HCT116 (cell line): ENCODE data around the gene LRRC75A. TPM values are rescaled to one million over a fixed set of nuclear protein-coding genes. Genes with fewer than 3 reads are reported as not detected.

ENCODE experiments used
- ATAC-seq: fragments of 200-7000 bp; cut with Tn5 transposase; 2 replicates; pipeline ENCODE4 v1.9.1; 2020; ENCODE audit warnings: mild to moderate bottlenecking, moderate library complexity
- BruUV-seq: library from RNA; stranded (reverse); fragments of 400-500 nt; replicated peaks from 2 replicates; lab custom pipeline; 2021; lab: Mats Ljungman, UMichigan
- CTCF ChIA-PET: fragments of 300-600 bp; sonication (Branson Sonifier 250); formaldehyde crosslinking; loops from one replicate; lab custom pipeline; 2021; ENCODE audit warnings: antibody characterized with exemption; lab: Charles Lee
- POLR2A ChIA-PET: fragments of 300-600, 350-600 bp; sonication (Branson Sonifier 250); formaldehyde crosslinking; loops from one replicate; lab custom pipeline; 2021; ENCODE audit warnings: antibody characterized with exemption; lab: Charles Lee
- RAD21 ChIA-PET, 2 experiments: fragments of 300-600 bp; sonication (Branson Sonifier 250); formaldehyde crosslinking; loops; one replicate each; lab custom pipeline; 2023; ENCODE audit warnings: low total read pairs in 2 of 2; ENCODE audit not compliant: uncharacterized antibody in 2 of 2, unreplicated experiment in 2 of 2, low non-redundant PET in 1 of 2; lab: Charles Lee
- DNase-seq: peaks from one replicate; pipeline ENCODE4 v3.0.0-alpha.2; 2010; ENCODE audit warnings: low read depth, low spot score
- H2AFZ ChIP-seq: fragments of 200-600 bp; shearing (Covaris generic), sonication (generic); 2 replicates; pipeline ENCODE4 v1.6.1; 2017; ENCODE audit warnings: low read depth, mixed run types, mixed read lengths, antibody characterized with exemption, low read length; ENCODE audit not compliant: poor library complexity, severe bottlenecking
- H3K27ac ChIP-seq: 2 replicates; pipeline ENCODE4 v1.5.1; 2012; ENCODE audit warnings: low read depth, low read length
- H3K27me3 ChIP-seq: fragments of 200-600 bp; sonication (generic); 2 replicates; pipeline ENCODE4 v1.6.1; 2016; ENCODE audit warnings: mixed run types, low read length, mixed read lengths; ENCODE audit not compliant: insufficient read depth
- H3K36me3 ChIP-seq, 2 experiments: fragments of 200-500 bp in 1 of 2; fragments of 200-600 bp in 1 of 2; sonication (Bioruptor generic) in 1 of 2; sonication (generic) in 1 of 2; 2 replicates each; pipeline versions ENCODE4 v1.5.1 to v1.6.1; 2014 to 2016; ENCODE audit warnings: low read length in 2 of 2, inconsistent platforms in 1 of 2, mixed read lengths in 1 of 2, mixed run types in 1 of 2; ENCODE audit not compliant: insufficient read depth in 2 of 2, control insufficient read depth in 1 of 2
- H3K4me1 ChIP-seq, 2 experiments: fragments of 200-600 bp in 1 of 2; sonication (generic) in 1 of 2; 2 replicates each; pipeline versions ENCODE4 v1.5.1 to v1.6.1; 2012 to 2017; ENCODE audit warnings: low read length in 2 of 2, inconsistent platforms in 1 of 2, mild to moderate bottlenecking in 1 of 2, mixed read lengths in 1 of 2, mixed run types in 1 of 2, moderate library complexity in 1 of 2; ENCODE audit not compliant: insufficient read depth in 2 of 2, control insufficient read depth in 1 of 2
- H3K4me2 ChIP-seq: fragments of 200-600 bp; sonication (generic); 2 replicates; pipeline ENCODE4 v1.6.1; 2017; ENCODE audit warnings: mixed run types, low read length, mixed read lengths
- H3K4me3 ChIP-seq, 2 experiments: fragments of 200-600 bp in 1 of 2; sonication (generic) in 1 of 2; replicated peaks in 1 of 2; 2 replicates each; pipeline ENCODE4 v1.5.1; 2011 to 2016; ENCODE audit warnings: low read length in 2 of 2, control low read depth in 1 of 2, low read depth in 1 of 2, mild to moderate bottlenecking in 1 of 2, mixed read lengths in 1 of 2, mixed run types in 1 of 2
- H3K79me2 ChIP-seq: fragments of 200-600 bp; sonication (generic); 2 replicates; pipeline ENCODE4 v1.6.1; 2017; ENCODE audit warnings: mild to moderate bottlenecking, mixed run types, low read length, moderate library complexity, mixed read lengths; ENCODE audit not compliant: insufficient read depth
- H3K9ac ChIP-seq: fragments of 200-600 bp; sonication (generic); 2 replicates; pipeline ENCODE4 v1.6.1; 2016; ENCODE audit warnings: low read length, mixed read lengths
- H3K9me2 ChIP-seq: fragments of 200-600 bp; sonication (generic), shearing (Covaris generic); 2 replicates; pipeline ENCODE4 v1.6.1; 2017; ENCODE audit warnings: mixed run types, mild to moderate bottlenecking, moderate library complexity; ENCODE audit not compliant: insufficient read depth
- H3K9me3 ChIP-seq, 2 experiments: fragments of 200-500 bp in 1 of 2; fragments of 200-600 bp in 1 of 2; sonication (Bioruptor generic) in 1 of 2; sonication (generic) in 1 of 2; 2 replicates each; pipeline ENCODE4 v1.6.1; 2014 to 2017; ENCODE audit warnings: low read length in 2 of 2, mixed read lengths in 2 of 2, inconsistent platforms in 1 of 2, low read depth in 1 of 2, mild to moderate bottlenecking in 1 of 2, mixed run types in 1 of 2, moderate library complexity in 1 of 2; ENCODE audit not compliant: control insufficient read depth in 1 of 2, insufficient read depth in 1 of 2
- H4K20me1 ChIP-seq: fragments of 200-600 bp; sonication (generic), shearing (Covaris generic); 2 replicates; pipeline ENCODE4 v1.6.1; 2017; ENCODE audit warnings: mixed run types, mild to moderate bottlenecking, moderate library complexity; ENCODE audit not compliant: insufficient read depth
- CBX3 ChIP-seq: IDR thresholded peaks from 2 replicates; pipeline ENCODE4 v1.6.1; 2012; ENCODE audit warnings: low read depth
- CEBPB ChIP-seq: IDR thresholded peaks from 2 replicates; pipeline ENCODE4 v1.6.1; 2012; ENCODE audit warnings: low read depth
- ELF1 ChIP-seq: IDR thresholded peaks from 2 replicates; pipeline ENCODE4 v1.6.1; 2012; ENCODE audit warnings: low read depth, borderline replicate concordance
- EZH2 ChIP-seq: fragments of 200-600 bp; sonication (generic); IDR thresholded peaks from 2 replicates; pipeline ENCODE4 v1.6.1; 2017; ENCODE audit warnings: antibody characterized with exemption, mixed run types
- JUND ChIP-seq: IDR thresholded peaks from 2 replicates; pipeline ENCODE4 v1.6.1; 2012
- POLR2AphosphoS5 ChIP-seq: IDR thresholded peaks from 2 replicates; pipeline ENCODE4 v1.6.1; 2011; ENCODE audit warnings: mild to moderate bottlenecking, low read depth, low read length, moderate library complexity
- RAD21 ChIP-seq: IDR thresholded peaks from 2 replicates; pipeline ENCODE4 v1.6.1; 2012; ENCODE audit warnings: low read depth, mild to moderate bottlenecking
- SIN3A ChIP-seq: IDR thresholded peaks from 2 replicates; pipeline ENCODE4 v1.6.1; 2012; ENCODE audit warnings: low read depth
- SP1 ChIP-seq: IDR thresholded peaks from 2 replicates; pipeline ENCODE4 v1.6.1; 2012; ENCODE audit warnings: low read depth
- TCF7L2 ChIP-seq: IDR thresholded peaks from 2 replicates; pipeline ENCODE4 v1.7.0; 2011; ENCODE audit warnings: borderline replicate concordance, inconsistent platforms; ENCODE audit not compliant: insufficient read depth, insufficient read length; ENCODE audit errors: extremely low read depth
- ZFX ChIP-seq: fragments of 450-650 bp; IDR thresholded peaks from 2 replicates; pipeline ENCODE4 v1.6.1; 2017
- ZNF274 ChIP-seq: fragments of 200-500 bp; sonication (Bioruptor generic); IDR thresholded peaks from 2 replicates; pipeline ENCODE4 v1.6.1; 2014; ENCODE audit warnings: mild to moderate bottlenecking, low read depth, low read length, inconsistent platforms
- intact Hi-C: fragments of 100-400 bp; cut with micrococcal nuclease; formaldehyde crosslinking; loops from 2 replicates; pipeline ENCODE4 v1.10.0; 2022
- total RNA-seq: library from RNA; stranded (reverse); gene quantifications from one replicate; pipeline ENCODE4 v1.2.1, GENCODE V29; 2021; ENCODE audit not compliant: unreplicated experiment
- TF ChIP-seq, protein P1 (sequence below): IDR thresholded peaks from 2 replicates; pipeline ENCODE4 v1.6.1; 2012; ENCODE audit warnings: low read depth
- TF ChIP-seq, protein P2 (sequence below): IDR thresholded peaks from 2 replicates; pipeline ENCODE4 v1.6.1; 2012

Gene LRRC75A
- total RNA-seq, 1 experiment from 2014 or later = 2.3 TPM

DNA sequence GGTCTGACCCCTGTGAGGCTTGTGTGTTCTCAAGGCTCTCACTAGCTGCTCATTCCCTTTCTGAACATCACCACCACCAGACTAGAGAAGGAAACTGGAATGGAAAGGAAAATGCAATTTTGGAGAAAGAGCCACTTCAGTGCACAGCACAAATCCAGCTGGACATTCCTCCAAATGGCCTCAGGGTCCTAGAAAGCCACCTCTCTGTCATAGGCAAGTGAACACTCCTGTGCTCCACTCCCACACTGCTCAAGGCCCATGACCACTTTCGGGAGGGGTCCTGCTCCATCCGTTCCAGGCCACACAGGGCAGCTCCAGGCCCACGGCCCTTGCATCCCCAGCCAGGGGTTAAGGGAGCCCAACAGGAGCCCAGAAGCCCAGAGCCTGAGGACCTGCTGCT is 2.6 kb downstream of the LRRC75A start:
- intact Hi-C loops = no loop called here
- Histone ChIP-seq H3K4me2 (no peak overlapping the region), H3K4me3 (no peak overlapping the region), H3K36me3 (no peaks in the 10 kb centered on the region), H3K27me3 (no peaks in the 10 kb centered on the region), H3K9me2 (no peaks in the 10 kb centered on the region), H3K27ac (no peak overlapping the region), H4K20me1 (no peaks in the 10 kb centered on the region), H3K4me1 (peaks cover 21 to 28% of the 10 kb centered on the region in 2 experiments; a peak in 3 of 4 replicates), H2AFZ (no peak overlapping the region), H3K9ac (no peak overlapping the region), H3K9me3 (no peaks in the 10 kb centered on the region), H3K79me2 (no peaks in the 10 kb centered on the region)
- DNase-seq (no peak), ATAC-seq (no peak)
- POLR2A ChIA-PET = no interaction called here
- TF ChIP-seq, protein P1, sequence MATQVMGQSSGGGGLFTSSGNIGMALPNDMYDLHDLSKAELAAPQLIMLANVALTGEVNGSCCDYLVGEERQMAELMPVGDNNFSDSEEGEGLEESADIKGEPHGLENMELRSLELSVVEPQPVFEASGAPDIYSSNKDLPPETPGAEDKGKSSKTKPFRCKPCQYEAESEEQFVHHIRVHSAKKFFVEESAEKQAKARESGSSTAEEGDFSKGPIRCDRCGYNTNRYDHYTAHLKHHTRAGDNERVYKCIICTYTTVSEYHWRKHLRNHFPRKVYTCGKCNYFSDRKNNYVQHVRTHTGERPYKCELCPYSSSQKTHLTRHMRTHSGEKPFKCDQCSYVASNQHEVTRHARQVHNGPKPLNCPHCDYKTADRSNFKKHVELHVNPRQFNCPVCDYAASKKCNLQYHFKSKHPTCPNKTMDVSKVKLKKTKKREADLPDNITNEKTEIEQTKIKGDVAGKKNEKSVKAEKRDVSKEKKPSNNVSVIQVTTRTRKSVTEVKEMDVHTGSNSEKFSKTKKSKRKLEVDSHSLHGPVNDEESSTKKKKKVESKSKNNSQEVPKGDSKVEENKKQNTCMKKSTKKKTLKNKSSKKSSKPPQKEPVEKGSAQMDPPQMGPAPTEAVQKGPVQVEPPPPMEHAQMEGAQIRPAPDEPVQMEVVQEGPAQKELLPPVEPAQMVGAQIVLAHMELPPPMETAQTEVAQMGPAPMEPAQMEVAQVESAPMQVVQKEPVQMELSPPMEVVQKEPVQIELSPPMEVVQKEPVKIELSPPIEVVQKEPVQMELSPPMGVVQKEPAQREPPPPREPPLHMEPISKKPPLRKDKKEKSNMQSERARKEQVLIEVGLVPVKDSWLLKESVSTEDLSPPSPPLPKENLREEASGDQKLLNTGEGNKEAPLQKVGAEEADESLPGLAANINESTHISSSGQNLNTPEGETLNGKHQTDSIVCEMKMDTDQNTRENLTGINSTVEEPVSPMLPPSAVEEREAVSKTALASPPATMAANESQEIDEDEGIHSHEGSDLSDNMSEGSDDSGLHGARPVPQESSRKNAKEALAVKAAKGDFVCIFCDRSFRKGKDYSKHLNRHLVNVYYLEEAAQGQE = no peak
- no peak for TF ChIP-seq ZFX
- no peak for TF ChIP-seq POLR2AphosphoS5
- TF ChIP-seq CBX3 = no peak
- TF ChIP-seq EZH2 = no peak
- no peak for TF ChIP-seq SIN3A
- no TSS peak for BruUV-seq
- CTCF ChIA-PET = no interaction called here
- RAD21 ChIA-PET = no interaction called here

GRCh38 chr17:16488968-16489337 is 3.0 kb downstream of the LRRC75A start:
- RAD21 ChIA-PET = no interaction called here
- CTCF ChIA-PET = no interaction called here
- no peaks in the 10 kb centered on the region for H4K20me1 ChIP-seq
- intact Hi-C loops = no loop called here
- H3K27ac ChIP-seq = no peak overlapping the region
- no TSS peak for BruUV-seq
- no peak overlapping the region for H2AFZ ChIP-seq
- H3K4me2 ChIP-seq = no peak overlapping the region
- peaks cover 21 to 28% of the 10 kb centered on the region in 2 experiments; a peak in 3 of 4 replicates for H3K4me1 ChIP-seq
- H3K9me2 ChIP-seq = no peaks in the 10 kb centered on the region
- no peaks in the 10 kb centered on the region for H3K27me3 ChIP-seq
- H3K9ac ChIP-seq = no peak overlapping the region
- DNase-seq = no peak
- no peaks in the 10 kb centered on the region for H3K79me2 ChIP-seq
- H3K36me3 ChIP-seq = no peaks in the 10 kb centered on the region
- H3K9me3 ChIP-seq = no peaks in the 10 kb centered on the region
- H3K4me3 ChIP-seq = no peak overlapping the region
- ATAC-seq = no peak
- POLR2A ChIA-PET = no interaction called here
- TF ChIP-seq ZFX (no peak), SP1 (no peak), RAD21 (no peak), CEBPB (no peak), ZNF274 (no peak), TCF7L2 (no peak), ELF1 (no peak), JUND (no peak), CBX3 (no peak)
- TF ChIP-seq, protein P2, sequence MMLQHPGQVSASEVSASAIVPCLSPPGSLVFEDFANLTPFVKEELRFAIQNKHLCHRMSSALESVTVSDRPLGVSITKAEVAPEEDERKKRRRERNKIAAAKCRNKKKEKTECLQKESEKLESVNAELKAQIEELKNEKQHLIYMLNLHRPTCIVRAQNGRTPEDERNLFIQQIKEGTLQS = no peak
- TF ChIP-seq, protein P1 = no peak
